Hepatocyte (in vitro differentiated cells): ENCODE measurements around the gene DNAJB1. TPM values are rescaled to one million over a fixed set of nuclear protein-coding genes. Genes with fewer than 3 reads are reported as not detected.
A peak's percentile ranks its signal among the peaks of the same experiment; 100 is the strongest.
"Not testable (repeated sequence)": the region's sequence is repeated elsewhere in the genome, so short reads cannot be mapped to it uniquely, and the experiment has no call there.

Experiments
- DNase-seq: peaks from one replicate; pipeline ENCODE4 v3.0.0-alpha.2; 2016; ENCODE audit warnings: low spot score
- H2AFZ ChIP-seq: fragments of 200-600 bp; sonication (generic); 2 replicates; pipeline ENCODE4 v1.6.0; 2016; ENCODE audit warnings: antibody characterized with exemption, mild to moderate bottlenecking
- H3K27ac ChIP-seq: fragments of 200-600 bp; sonication (generic); 2 replicates; pipeline ENCODE4 v1.5.1; 2016; ENCODE audit warnings: mild to moderate bottlenecking
- H3K27me3 ChIP-seq: fragments of 200-600 bp; sonication (generic); 2 replicates; pipeline ENCODE4 v1.6.1; 2016
- H3K36me3 ChIP-seq: fragments of 200-600 bp; sonication (generic); replicated peaks from 2 replicates; pipeline ENCODE4 v1.5.1; 2016; ENCODE audit warnings: low read depth; ENCODE audit not compliant: insufficient read depth
- H3K4me1 ChIP-seq: fragments of 200-600 bp; sonication (generic); 2 replicates; pipeline ENCODE4 v1.5.1; 2016; ENCODE audit warnings: mild to moderate bottlenecking, moderate library complexity; ENCODE audit not compliant: insufficient read depth
- H3K4me2 ChIP-seq: fragments of 200-600 bp; sonication (generic); 2 replicates; pipeline ENCODE4 v1.6.0; 2016
- H3K4me3 ChIP-seq: fragments of 200-600 bp; sonication (generic); 2 replicates; pipeline ENCODE4 v1.5.1; 2016; ENCODE audit warnings: mild to moderate bottlenecking
- H3K79me2 ChIP-seq: fragments of 200-600 bp; sonication (generic); 2 replicates; pipeline ENCODE4 v1.6.0; 2017; ENCODE audit warnings: mild to moderate bottlenecking
- H3K9me2 ChIP-seq: fragments of 200-600 bp; sonication (generic); replicated peaks from 2 replicates; pipeline ENCODE4 v1.6.0; 2017; ENCODE audit warnings: mild to moderate bottlenecking; ENCODE audit not compliant: insufficient read depth
- H3K9me3 ChIP-seq: fragments of 200-600 bp; sonication (generic); 2 replicates; pipeline ENCODE4 v1.5.1; 2016; ENCODE audit warnings: low read depth, mild to moderate bottlenecking
- H4K20me1 ChIP-seq: fragments of 200-600 bp; sonication (generic); 2 replicates; pipeline ENCODE4 v1.6.0; 2016; ENCODE audit warnings: mild to moderate bottlenecking; ENCODE audit not compliant: insufficient read depth, poor library complexity, severe bottlenecking
- CTCF ChIP-seq: fragments of 200-600 bp; sonication (generic); IDR thresholded peaks from 2 replicates; pipeline ENCODE4 v1.5.1; 2016; ENCODE audit warnings: antibody characterized with exemption, mild to moderate bottlenecking; ENCODE audit not compliant: poor library complexity
- EZH2 ChIP-seq: fragments of 200-600 bp; sonication (generic); IDR thresholded peaks from 2 replicates; pipeline ENCODE4 v1.6.1; 2016; ENCODE audit warnings: antibody characterized with exemption, mild to moderate bottlenecking, borderline replicate concordance
- EZH2phosphoT487 ChIP-seq: fragments of 200-600 bp; sonication (generic); IDR thresholded peaks from one replicate; pipeline ENCODE4 v1.6.1; 2018; ENCODE audit warnings: antibody characterized with exemption, mild to moderate bottlenecking, low read depth, moderate library complexity; ENCODE audit not compliant: unreplicated experiment, severe bottlenecking
- WGBS: methylation state at CpG from one replicate; pipeline ENCODE4 v1.1.6; 2016; ENCODE audit warnings: low lambda C conversion rate; ENCODE audit errors: missing lambda C conversion rate; 5-methylcytosine and 5-hydroxymethylcytosine counted together
- polyA plus RNA-seq: library from polyadenylated mRNA; unstranded; fragments of >200 nt; fragmentation: Nextera tagmentation; extraction: Ambion mirVana; gene quantifications from 2 replicates; pipeline ENCODE4 v1.2.1, GENCODE V29; 2016
- total RNA-seq: library from RNA; depleted of rRNA; stranded (reverse); fragments of >200 nt; gene quantifications from 2 replicates; pipeline ENCODE4 v1.2.3, GENCODE V29; 2014

The DNAJB1 gene
- total and polyA plus RNA-seq, 2 experiments from 2014 or later: 104 to 185 TPM

GRCh38 chr19:14544977-14545715, 26.9 kb upstream of the DNAJB1 start:
- Histone ChIP-seq H3K27me3 (no peaks in the 10 kb centered on the region), H2AFZ (no peak overlapping the region), H3K4me2 (no peak overlapping the region), H3K4me3 (no peak overlapping the region), H3K9me2 (no peaks in the 10 kb centered on the region), H3K27ac (no peak overlapping the region), H3K36me3 (no peaks in the 10 kb centered on the region), H4K20me1 (peaks cover 2% of the 10 kb centered on the region), H3K4me1 (peaks cover 8% of the 10 kb centered on the region), H3K9me3 (no peaks in the 10 kb centered on the region), H3K79me2 (peaks cover 93% of the 10 kb centered on the region)
- DNase-seq: peak; percentile 5
- WGBS: 93% methylated on average over 21 of the region's 21 CpGs
- no peak for TF ChIP-seq EZH2phosphoT487
- TF ChIP-seq CTCF: no peak
- no peak for TF ChIP-seq EZH2

GRCh38 chr19:14544047-14544446, 25.9 kb upstream of the DNAJB1 start:
- TF ChIP-seq EZH2phosphoT487 (no peak), EZH2 (no peak), CTCF (no peak)
- H3K36me3 ChIP-seq: no peaks in the 10 kb centered on the region
- H2AFZ ChIP-seq: no peak overlapping the region
- DNase-seq: peak; percentile 2
- H3K4me1 ChIP-seq: peaks cover 5% of the 10 kb centered on the region
- H3K4me2 ChIP-seq: no peak overlapping the region
- H3K4me3 ChIP-seq: no peak overlapping the region
- H3K27me3 ChIP-seq: no peaks in the 10 kb centered on the region
- 56% methylated on average over 5 of the region's 5 CpGs for WGBS
- H3K9me2 ChIP-seq: no peaks in the 10 kb centered on the region
- peaks cover 6% of the 10 kb centered on the region for H4K20me1 ChIP-seq
- H3K9me3 ChIP-seq: no peaks in the 10 kb centered on the region
- peaks cover 94% of the 10 kb centered on the region for H3K79me2 ChIP-seq
- H3K27ac ChIP-seq: no peak overlapping the region

- Histone ChIP-seq H3K4me1 (peaks cover 10% of the 10 kb centered on the region), H3K9me2 (no peaks in the 10 kb centered on the region), H3K79me2 (peaks cover 90% of the 10 kb centered on the region), H3K4me2 (peak overlapping the region; percentile 42), H3K4me3 (no peak overlapping the region), H3K36me3 (no peaks in the 10 kb centered on the region), H3K9me3 (no peaks in the 10 kb centered on the region), H4K20me1 (peaks cover 10% of the 10 kb centered on the region), H3K27ac (peak overlapping the region; percentile 68), H3K27me3 (no peaks in the 10 kb centered on the region), H2AFZ (no peak overlapping the region)
- DNase-seq: peak; percentile 51
- TF ChIP-seq EZH2phosphoT487: no peak
- TF ChIP-seq EZH2: no peak
- TF ChIP-seq CTCF: no peak
- WGBS: 51% methylated on average over 7 of the region's 7 CpGs
Measured at GRCh38 chr19:14542711-14543328, 24.6 kb upstream of the DNAJB1 start.

GRCh38 chr19:14541979-14542378, 23.8 kb upstream of the DNAJB1 start:
- DNase-seq, H3K27ac ChIP-seq, H3K27me3 ChIP-seq, H3K36me3 ChIP-seq, H3K9me3 ChIP-seq, H3K4me3 ChIP-seq, H2AFZ ChIP-seq, H3K4me2 ChIP-seq, H3K9me2 ChIP-seq: not testable (repeated sequence)
- H3K4me1 ChIP-seq: peaks cover 10% of the 10 kb centered on the region
- peaks cover 11% of the 10 kb centered on the region for H4K20me1 ChIP-seq
- H3K79me2 ChIP-seq: peaks cover 83% of the 10 kb centered on the region
- 80% methylated on average over 5 of the region's 5 CpGs for WGBS
